Vagina (tissue), 2 donors: ENCODE results near the gene GJE1. TPM values are rescaled to one million over a fixed set of nuclear protein-coding genes. Genes with fewer than 3 reads are reported as not detected.

ENCODE experiments used
- DNase-seq, 2 donors: peaks; one replicate each; pipeline ENCODE4 v3.0.0-alpha.2; 2017; ENCODE audit errors: extremely low spot score in 2 of 2
- H3K27ac ChIP-seq: fragments of 200-600 bp; sonication (generic); one replicate; pipeline ENCODE4 v1.5.1; 2019
- H3K27me3 ChIP-seq: fragments of 200-600 bp; sonication (generic); one replicate; pipeline ENCODE4 v1.5.1; 2019
- H3K36me3 ChIP-seq, 2 donors: fragments of 200-600 bp; sonication (generic); one replicate each; pipeline ENCODE4 v1.5.1; 2017 to 2019
- H3K4me1 ChIP-seq: fragments of 200-600 bp; sonication (generic); one replicate; pipeline ENCODE4 v1.5.1; 2019
- H3K4me3 ChIP-seq, 2 donors: fragments of 200-600 bp; sonication (generic); 1 replicate in 1 of 2; 2 replicates in 1 of 2; pipeline ENCODE4 v1.5.1; 2016 to 2019
- H3K9me3 ChIP-seq: fragments of 200-600 bp; sonication (generic); one replicate; pipeline ENCODE4 v1.5.1; 2019
- CTCF ChIP-seq, 3 experiments: fragments of 450-650 bp in 2 of 3; fragments of 200-600 bp in 1 of 3; sonication (generic) in 1 of 3; IDR thresholded peaks; one replicate each; pipeline ENCODE4 v1.5.1; 2017 to 2019; ENCODE audit warnings: antibody characterized with exemption in 3 of 3, mild to moderate bottlenecking in 2 of 3, moderate library complexity in 2 of 3
- POLR2A ChIP-seq, 2 donors: fragments of 450-650 bp; IDR thresholded peaks; one replicate each; pipeline ENCODE4 v1.6.1; 2017; ENCODE audit warnings: antibody characterized with exemption in 2 of 2, mild to moderate bottlenecking in 2 of 2, moderate library complexity in 2 of 2
- POLR2AphosphoS5 ChIP-seq, 2 donors: sonication (generic); formaldehyde crosslinking; IDR thresholded peaks; one replicate each; pipeline ENCODE4 v1.9.0; 2017; ENCODE audit warnings: antibody characterized with exemption in 2 of 2, mild to moderate bottlenecking in 2 of 2, low read depth in 1 of 2; ENCODE audit not compliant: insufficient read depth in 1 of 2
- intact Hi-C: fragments of 100-400 bp; cut with DNase I; formaldehyde crosslinking; loops from one replicate; pipeline ENCODE4 v1.15.1; 2023
- total RNA-seq: library from RNA; depleted of rRNA; stranded (reverse); fragments of >200 nt; gene quantifications from one replicate; pipeline ENCODE4 v1.2.3, GENCODE V29; 2016

GJE1 gene
- total RNA-seq, 1 donor from 2014 or later, result not detected

DNA sequence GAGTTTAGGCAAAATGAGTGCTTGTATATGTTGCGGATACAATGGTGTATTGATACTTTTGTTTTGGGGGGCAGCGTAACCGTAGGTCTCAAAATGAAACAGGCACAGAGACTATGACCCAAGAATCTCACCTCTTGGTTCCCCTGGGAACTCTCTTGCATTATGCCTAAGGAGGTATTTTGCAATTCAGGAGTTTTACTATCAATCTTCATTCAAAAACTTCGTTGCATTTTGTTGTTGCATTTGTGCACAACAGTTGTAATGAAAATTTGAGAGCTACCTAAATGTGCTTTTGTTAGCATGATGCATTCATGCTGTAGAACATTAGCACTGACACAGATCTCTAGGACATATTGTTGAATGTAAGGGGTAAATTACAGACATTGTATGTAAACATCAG, 32.5 kb downstream of the GJE1 start:
- intact Hi-C loops, result no loop called here
- Histone ChIP-seq H3K36me3 (peaks cover 0 to 23% of the 10 kb centered on the region in 2 donors), H3K27me3 (no peaks in the 10 kb centered on the region), H3K27ac (no peak overlapping the region), H3K9me3 (no peaks in the 10 kb centered on the region), H3K4me1 (peaks cover 16% of the 10 kb centered on the region), H3K4me3 (no peak overlapping the region)
- no peak for DNase-seq
- TF ChIP-seq POLR2AphosphoS5 (IDR thresholded peaks at IDR 0.05; ENCODE audit: insufficient read depth in 1 of 2, low read depth in 1 of 2), result no peak
- TF ChIP-seq CTCF (IDR thresholded peaks at IDR 0.05), result no peak
- TF ChIP-seq POLR2A (IDR thresholded peaks at IDR 0.05), result no peak

GRCh38 chr6:142167071-142167470, 34.3 kb downstream of the GJE1 start:
- Histone ChIP-seq H3K9me3 (no peaks in the 10 kb centered on the region), H3K27me3 (no peaks in the 10 kb centered on the region), H3K27ac (no peak overlapping the region), H3K4me3 (no peak overlapping the region), H3K36me3 (peaks cover 0 to 36% of the 10 kb centered on the region in 2 donors), H3K4me1 (peaks cover 16% of the 10 kb centered on the region)
- intact Hi-C loops, result no loop called here
- TF ChIP-seq CTCF (IDR thresholded peaks at IDR 0.05) (no peak), POLR2A (IDR thresholded peaks at IDR 0.05) (no peak), POLR2AphosphoS5 (IDR thresholded peaks at IDR 0.05; ENCODE audit: insufficient read depth in 1 of 2, low read depth in 1 of 2) (no peak)
- no peak for DNase-seq

DNA sequence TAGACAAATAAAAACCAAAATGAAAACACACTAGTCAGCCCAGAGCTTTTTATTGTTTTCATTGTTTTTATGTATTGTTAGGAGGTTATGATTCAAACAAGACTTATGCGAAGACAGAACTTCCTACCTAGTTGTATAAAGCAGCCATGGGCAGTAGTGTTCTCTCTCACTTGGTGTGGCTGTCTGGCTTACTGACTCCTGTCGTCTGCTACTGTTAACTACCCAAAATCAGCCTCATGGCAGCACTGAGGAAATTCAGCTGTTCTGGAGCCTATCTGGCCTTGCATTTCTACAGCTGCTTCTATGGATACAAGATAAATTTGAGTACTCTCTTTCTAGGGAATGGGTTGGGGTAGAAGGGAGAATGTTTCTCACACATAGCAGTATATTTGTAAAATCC, 34.8 kb downstream of the GJE1 start:
- H3K4me3 ChIP-seq, result no peak overlapping the region
- no peak for DNase-seq
- peaks cover 16% of the 10 kb centered on the region for H3K4me1 ChIP-seq
- no peaks in the 10 kb centered on the region for H3K9me3 ChIP-seq
- H3K36me3 ChIP-seq, result peaks cover 0 to 40% of the 10 kb centered on the region in 2 donors
- H3K27ac ChIP-seq, result no peak overlapping the region
- TF ChIP-seq CTCF (IDR thresholded peaks at IDR 0.05) (no peak), POLR2A (IDR thresholded peaks at IDR 0.05) (no peak), POLR2AphosphoS5 (IDR thresholded peaks at IDR 0.05; ENCODE audit: insufficient read depth in 1 of 2, low read depth in 1 of 2) (no peak)
- no peaks in the 10 kb centered on the region for H3K27me3 ChIP-seq
- intact Hi-C loops, result no loop called here

DNA sequence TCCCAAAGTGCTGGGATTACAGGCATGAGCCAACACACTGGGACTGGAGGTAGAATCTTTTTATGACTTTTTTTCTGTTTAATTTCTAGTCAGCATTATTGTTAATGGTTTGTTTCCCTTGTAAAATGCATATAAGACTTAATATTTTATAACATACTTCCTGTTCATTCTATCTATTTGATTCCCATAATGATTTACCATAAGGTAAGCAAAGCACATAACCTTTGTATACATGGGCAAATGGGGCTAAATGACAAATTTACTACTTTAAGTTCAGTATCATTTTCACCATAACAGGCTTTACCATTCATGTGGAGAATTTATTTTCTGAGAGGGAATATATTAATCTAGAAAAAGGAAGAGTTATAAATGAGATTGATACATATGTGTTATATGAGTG, 38.6 kb downstream of the GJE1 start:
- peaks cover 5 to 63% of the 10 kb centered on the region in 2 donors for H3K36me3 ChIP-seq
- intact Hi-C loops, result no loop called here
- no peak overlapping the region for H3K27ac ChIP-seq
- no peak for DNase-seq
- H3K27me3 ChIP-seq, result no peaks in the 10 kb centered on the region
- TF ChIP-seq POLR2A (IDR thresholded peaks at IDR 0.05) (no peak), CTCF (IDR thresholded peaks at IDR 0.05) (no peak), POLR2AphosphoS5 (IDR thresholded peaks at IDR 0.05; ENCODE audit: insufficient read depth in 1 of 2, low read depth in 1 of 2) (no peak)
- H3K9me3 ChIP-seq, result no peaks in the 10 kb centered on the region
- no peaks in the 10 kb centered on the region for H3K4me1 ChIP-seq
- no peak overlapping the region for H3K4me3 ChIP-seq

GRCh38 chr6:142172758-142173157, 40.0 kb downstream of the GJE1 start:
- Histone ChIP-seq H3K27me3 (no peaks in the 10 kb centered on the region), H3K27ac (no peak overlapping the region), H3K4me1 (no peaks in the 10 kb centered on the region), H3K4me3 (no peak overlapping the region), H3K36me3 (peaks cover 5 to 60% of the 10 kb centered on the region in 2 donors), H3K9me3 (no peaks in the 10 kb centered on the region)
- intact Hi-C loops, result no loop called here
- TF ChIP-seq POLR2AphosphoS5 (IDR thresholded peaks at IDR 0.05; ENCODE audit: insufficient read depth in 1 of 2, low read depth in 1 of 2) (no peak), CTCF (IDR thresholded peaks at IDR 0.05) (no peak), POLR2A (IDR thresholded peaks at IDR 0.05) (no peak)
- no peak for DNase-seq
